GM18498 (cell line): ENCODE data around the gene INPP5E.
A peak's percentile ranks its signal among the peaks of the same experiment; 100 is the strongest.

ENCODE experiments used
- ATAC-seq: cut with Tn5 transposase; IDR thresholded peaks from one replicate; pipeline ENCODE4 v1.9.1; 2021; ENCODE audit warnings: mild to moderate bottlenecking, moderate library complexity; ENCODE audit not compliant: unreplicated experiment

Gene INPP5E

GRCh38 chr9:136439481-136440408 is at the start of gene INPP5E:
Gene INPP5E (minus strand): TSS chr9:136439845. CDS start chr9:136439419, 426 bp downstream.
- peak; percentile 84 for ATAC-seq

- no peak for ATAC-seq
Measured at GRCh38 chr9:136488247-136489214, 48.9 kb upstream of the INPP5E start.

GRCh38 chr9:136487672-136488071 is 48.0 kb upstream of the INPP5E start:
- ATAC-seq = no peak

- no peak for ATAC-seq
Measured at GRCh38 chr9:136486823-136487620, 47.4 kb upstream of the INPP5E start.

GRCh38 chr9:136486131-136486530 is 46.5 kb upstream of the INPP5E start:
- no peak for ATAC-seq

- ATAC-seq = no peak
Measured at GRCh38 chr9:136485049-136486045, 45.7 kb upstream of the INPP5E start.

GRCh38 chr9:136484153-136485048 is 44.8 kb upstream of the INPP5E start:
- no peak for ATAC-seq

GRCh38 chr9:136483589-136484152 is 44.0 kb upstream of the INPP5E start:
- ATAC-seq = peak; percentile 64

- peak; percentile 58 for ATAC-seq
Measured at GRCh38 chr9:136482793-136483588, 43.3 kb upstream of the INPP5E start, which contains the start of gene SEC16A. Gene SEC16A (minus strand): TSS chr9:136483040. CDS start chr9:136477615, 5,425 bp downstream.

GRCh38 chr9:136482046-136482792 is 42.6 kb upstream of the INPP5E start:
- no peak for ATAC-seq

GRCh38 chr9:136481558-136481957 is 41.9 kb upstream of the INPP5E start:
- no peak for ATAC-seq

- no peak for ATAC-seq
Measured at GRCh38 chr9:136476369-136477150, 36.9 kb upstream of the INPP5E start.

- ATAC-seq = no peak
Measured at GRCh38 chr9:136474974-136475865, 35.6 kb upstream of the INPP5E start.

GRCh38 chr9:136474021-136474640 is 34.5 kb upstream of the INPP5E start:
- no peak for ATAC-seq
